ENCODE data around the gene RIPOR1.

Gene RIPOR1

DNA sequence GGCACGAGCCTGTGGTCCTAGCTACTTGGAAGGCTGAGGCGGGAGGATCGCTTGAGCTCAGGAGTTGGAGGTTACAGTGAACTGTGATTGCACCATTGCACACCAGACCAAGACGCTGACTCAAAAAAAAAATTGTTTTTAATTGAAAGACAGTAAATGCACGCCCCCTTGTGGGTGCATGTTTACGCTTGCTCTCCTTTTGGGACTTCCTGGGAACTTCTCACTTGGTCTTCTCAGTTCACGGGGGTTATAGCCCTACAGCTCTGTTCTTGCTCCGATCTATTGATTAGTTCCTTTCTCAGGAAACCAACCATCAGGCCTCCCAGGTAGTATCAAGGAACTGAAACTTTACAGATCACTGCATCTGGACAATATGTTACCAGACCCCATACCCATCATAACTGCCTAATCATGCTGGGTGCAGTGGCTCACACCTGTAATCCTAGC lies 14.2 kb upstream of the RIPOR1 start:
- Histone ChIP-seq H3K4me3 (no peak overlapping the region), H3K4me1 (peaks cover 64% of the 10 kb centered on the region), H3K4me2 (peak overlapping the region; percentile 93), H3K9ac (no peak overlapping the region), H3K27ac (peak overlapping the region; percentile 59), H3K9me3 (no peaks in the 10 kb centered on the region), H4K20me1 (no peaks in the 10 kb centered on the region), H3K36me3 (no peaks in the 10 kb centered on the region), H3K27me3 (no peaks in the 10 kb centered on the region)
- peak; percentile 82; the same call in 1 of the 2 replicates for TF ChIP-seq Cebpa-rat (IDR thresholded peaks at IDR 0.05)

DNA sequence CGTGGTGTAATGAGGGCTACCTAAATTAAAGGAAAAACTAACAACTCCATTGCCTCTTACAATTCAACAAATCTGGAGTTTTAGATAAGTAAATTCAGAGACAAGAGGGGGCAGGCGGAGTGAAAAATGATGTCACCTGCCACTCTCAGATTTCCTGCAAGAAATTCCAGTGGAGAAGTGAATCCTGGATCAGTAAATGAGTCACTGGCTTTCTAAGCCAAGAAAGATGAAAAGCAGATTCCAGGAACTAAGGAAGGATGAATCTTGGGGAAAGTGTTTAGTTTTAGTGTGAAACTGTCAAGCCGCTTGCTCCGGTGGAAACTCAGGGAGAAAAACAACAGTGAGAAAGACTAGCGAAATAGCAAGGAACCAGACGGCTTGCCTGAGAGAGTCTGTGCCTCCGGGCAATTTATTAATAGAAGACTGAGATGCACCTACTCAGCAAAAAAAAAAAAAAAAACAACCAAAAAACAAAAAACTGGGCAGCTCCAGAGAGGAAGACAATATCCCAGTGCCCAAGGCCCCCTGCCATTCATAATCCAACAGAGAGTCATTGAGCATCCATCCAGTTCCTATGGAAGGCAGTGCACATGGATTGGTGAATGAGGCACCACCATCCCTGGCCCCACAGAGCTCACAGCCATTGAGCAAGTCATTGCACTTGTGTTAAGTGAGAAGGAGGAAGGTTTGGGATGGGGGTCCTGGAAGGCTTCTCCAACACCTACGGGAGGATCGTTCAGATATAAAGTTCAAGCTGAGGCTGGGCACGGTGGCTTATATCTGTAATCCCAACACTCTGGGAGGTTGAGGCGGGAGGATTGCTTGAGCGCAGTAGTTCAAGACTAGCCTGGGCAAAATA lies 12.1 kb upstream of the RIPOR1 start:
- Histone ChIP-seq H3K9ac (peak overlapping the region; percentile 36; the same call in 1 of the 2 replicates), H3K4me2 (peak overlapping the region; percentile 93), H3K4me3 (no peak overlapping the region), H3K36me3 (no peaks in the 10 kb centered on the region), H3K9me3 (no peaks in the 10 kb centered on the region), H3K27ac (peak overlapping the region; percentile 91), H3K27me3 (no peaks in the 10 kb centered on the region), H4K20me1 (no peaks in the 10 kb centered on the region), H3K4me1 (peaks cover 81% of the 10 kb centered on the region)
- no peak for TF ChIP-seq Cebpa-rat (IDR thresholded peaks at IDR 0.05)

DNA sequence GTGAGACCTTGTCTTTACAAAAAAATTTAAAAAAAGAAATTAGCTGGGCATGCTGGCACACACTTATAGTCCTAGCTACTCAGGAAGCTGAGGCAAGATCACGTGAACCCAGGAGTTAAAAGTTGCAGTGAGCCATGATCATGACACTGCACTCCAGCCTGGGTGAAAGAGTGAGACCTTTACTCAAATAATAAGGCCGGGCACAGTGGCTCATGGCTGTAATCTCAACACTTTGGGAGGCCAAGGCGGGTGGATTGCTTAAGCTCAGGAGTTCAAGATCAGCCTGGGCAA lies 11.5 kb upstream of the RIPOR1 start:
- no peak for TF ChIP-seq Cebpa-rat (IDR thresholded peaks at IDR 0.05)
- Histone ChIP-seq H3K9ac (peak overlapping the region; percentile 36; the same call in 1 of the 2 replicates), H3K4me2 (peak overlapping the region; percentile 93), H3K9me3 (no peaks in the 10 kb centered on the region), H3K27ac (peak overlapping the region; percentile 91), H4K20me1 (no peaks in the 10 kb centered on the region), H3K4me3 (no peak overlapping the region), H3K36me3 (no peaks in the 10 kb centered on the region), H3K27me3 (no peaks in the 10 kb centered on the region), H3K4me1 (peaks cover 86% of the 10 kb centered on the region)

DNA sequence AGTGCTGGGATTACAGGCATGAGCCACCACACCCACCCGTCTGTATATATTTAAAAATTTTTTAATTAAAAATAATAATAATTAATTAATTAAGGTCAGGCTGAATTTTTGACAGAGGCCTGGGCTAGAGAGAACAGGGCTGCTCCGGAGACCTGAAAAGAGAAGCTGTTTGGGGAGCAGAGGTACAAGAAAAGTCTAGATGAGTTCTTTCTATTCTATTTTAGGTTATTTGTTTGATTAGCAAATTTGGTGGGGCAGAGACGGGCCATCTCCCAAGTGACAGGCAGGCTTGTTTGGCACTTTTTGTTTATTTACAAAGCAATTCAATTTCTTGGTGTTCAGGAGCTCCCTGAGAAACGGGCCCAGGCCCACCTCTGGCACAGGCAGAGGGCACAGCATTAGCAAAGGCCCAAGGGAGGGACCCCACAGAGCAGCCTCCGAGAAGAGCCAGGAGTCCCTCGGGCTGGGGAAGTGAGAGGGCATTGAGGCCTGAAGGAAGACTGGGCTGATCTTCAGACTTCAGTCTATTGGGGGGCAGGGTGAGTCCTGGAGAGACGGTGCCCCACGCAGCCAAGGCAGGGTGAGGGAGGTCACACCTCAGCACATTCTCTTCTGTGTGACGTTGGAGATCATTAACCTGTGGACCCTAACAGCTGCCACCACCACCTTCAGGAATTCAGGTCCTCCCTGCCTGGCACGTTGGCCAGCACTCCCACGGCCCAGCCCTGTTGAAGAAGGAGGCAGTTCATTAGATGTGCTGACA lies 10.8 kb upstream of the RIPOR1 start:
- TF ChIP-seq Cebpa-rat (IDR thresholded peaks at IDR 0.05) = no peak
- H3K27me3 ChIP-seq = no peaks in the 10 kb centered on the region
- H3K27ac ChIP-seq = peak overlapping the region; percentile 91
- peak overlapping the region; percentile 74 for H3K9ac ChIP-seq
- no peaks in the 10 kb centered on the region for H4K20me1 ChIP-seq
- H3K9me3 ChIP-seq = no peaks in the 10 kb centered on the region
- H3K36me3 ChIP-seq = no peaks in the 10 kb centered on the region
- H3K4me2 ChIP-seq = peak overlapping the region; percentile 93
- peaks cover 94% of the 10 kb centered on the region for H3K4me1 ChIP-seq
- peak overlapping the region; percentile 49 for H3K4me3 ChIP-seq

DNA sequence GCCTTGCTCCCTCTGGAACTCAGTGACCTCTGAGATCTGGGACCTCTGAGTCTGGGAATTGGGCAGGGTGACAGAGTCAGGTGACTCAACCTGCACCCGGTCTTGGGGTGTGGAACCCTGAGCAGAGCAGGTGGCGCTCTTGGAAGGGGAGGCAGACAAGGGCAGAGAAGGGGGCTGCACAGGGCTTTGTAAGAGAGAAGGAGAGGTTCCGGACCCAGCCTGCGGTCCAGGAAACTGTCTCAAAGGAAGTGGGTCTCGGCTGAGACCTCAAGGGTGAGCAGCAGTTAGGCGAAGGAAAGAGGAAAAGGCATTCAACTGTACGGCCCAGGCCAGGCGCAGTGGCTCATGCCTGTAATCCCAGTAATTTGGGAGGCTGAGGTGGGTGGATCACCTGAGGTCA lies 10.0 kb upstream of the RIPOR1 start:
- H3K9me3 ChIP-seq = no peaks in the 10 kb centered on the region
- peaks cover 90% of the 10 kb centered on the region for H3K4me1 ChIP-seq
- H3K9ac ChIP-seq = peak overlapping the region; percentile 74
- H3K36me3 ChIP-seq = no peaks in the 10 kb centered on the region
- peak overlapping the region; percentile 91 for H3K27ac ChIP-seq
- no peaks in the 10 kb centered on the region for H4K20me1 ChIP-seq
- H3K27me3 ChIP-seq = no peaks in the 10 kb centered on the region
- peak overlapping the region; percentile 93 for H3K4me2 ChIP-seq
- no peak for TF ChIP-seq Cebpa-rat (IDR thresholded peaks at IDR 0.05)
- H3K4me3 ChIP-seq = peak overlapping the region; percentile 49

DNA sequence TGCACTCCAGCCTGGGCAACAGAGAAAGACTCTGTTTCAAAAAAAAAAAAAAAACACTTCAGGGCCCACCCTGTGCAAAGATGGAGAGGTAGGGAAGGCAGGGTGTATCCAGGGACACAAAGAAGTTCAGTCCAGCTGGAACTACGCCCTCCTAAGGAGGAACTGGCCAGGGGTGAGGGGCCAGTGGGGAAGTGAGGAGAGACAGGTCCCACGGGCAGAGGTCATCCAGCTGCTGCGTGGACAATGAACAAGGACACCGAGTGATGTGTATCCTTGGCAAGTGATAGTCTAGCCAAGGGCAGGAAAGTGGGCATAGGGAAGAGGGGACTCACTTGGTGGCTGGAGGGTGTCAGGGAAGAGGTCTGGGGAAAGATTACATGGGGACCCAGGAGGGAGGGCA lies 9.4 kb upstream of the RIPOR1 start:
- TF ChIP-seq Cebpa-rat (IDR thresholded peaks at IDR 0.05) = no peak
- H3K27ac ChIP-seq = peak overlapping the region; percentile 91
- H3K4me3 ChIP-seq = peak overlapping the region; percentile 49; the same call in 1 of the 2 replicates
- H3K9me3 ChIP-seq = no peaks in the 10 kb centered on the region
- H3K4me1 ChIP-seq = peaks cover 90% of the 10 kb centered on the region
- no peaks in the 10 kb centered on the region for H4K20me1 ChIP-seq
- H3K4me2 ChIP-seq = peak overlapping the region; percentile 93
- H3K36me3 ChIP-seq = no peaks in the 10 kb centered on the region
- peak overlapping the region; percentile 74 for H3K9ac ChIP-seq
- no peaks in the 10 kb centered on the region for H3K27me3 ChIP-seq

DNA sequence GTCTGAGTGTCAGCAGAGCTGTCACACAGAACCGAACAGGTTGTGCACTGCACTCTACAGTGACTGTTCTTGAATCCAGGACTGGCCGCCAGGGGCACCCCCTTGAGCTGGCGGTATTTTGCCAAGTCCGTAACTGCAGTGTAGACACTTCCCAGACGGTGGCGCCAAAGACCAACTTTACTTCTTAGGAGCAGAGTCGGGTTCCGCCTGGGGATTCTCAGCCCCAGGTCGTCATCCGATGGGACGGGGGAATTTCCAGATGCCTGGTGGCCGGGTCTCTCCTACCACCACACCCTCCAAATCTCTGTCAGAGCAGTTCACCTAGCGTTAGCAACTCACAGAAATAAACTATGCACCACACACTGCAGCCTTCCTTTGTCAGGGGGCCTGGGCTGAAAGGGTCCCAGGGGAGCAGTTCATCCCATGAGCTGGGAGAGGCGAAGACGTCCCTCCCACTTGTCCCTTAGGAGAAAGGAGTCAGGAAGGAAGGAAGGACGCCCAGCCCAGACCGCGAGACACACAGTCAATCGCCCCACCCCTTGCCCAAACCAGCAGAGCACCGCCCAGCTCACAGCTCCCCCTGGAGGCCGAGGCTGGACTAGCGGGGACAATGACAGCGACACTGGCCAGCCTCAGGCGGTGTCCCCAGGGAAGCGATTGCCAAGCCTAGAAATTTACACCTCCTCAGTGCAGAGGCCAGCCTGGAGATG lies 7.4 kb upstream of the RIPOR1 start:
- Histone ChIP-seq H4K20me1 (no peaks in the 10 kb centered on the region), H3K4me1 (peaks cover 90% of the 10 kb centered on the region), H3K27ac (peak overlapping the region; percentile 91), H3K9me3 (no peaks in the 10 kb centered on the region), H3K4me3 (peak overlapping the region; percentile 61), H3K9ac (peak overlapping the region; percentile 64; the same call in 1 of the 2 replicates), H3K4me2 (peak overlapping the region; percentile 93), H3K36me3 (no peaks in the 10 kb centered on the region), H3K27me3 (no peaks in the 10 kb centered on the region)
- TF ChIP-seq Cebpa-rat (IDR thresholded peaks at IDR 0.05) = no peak

DNA sequence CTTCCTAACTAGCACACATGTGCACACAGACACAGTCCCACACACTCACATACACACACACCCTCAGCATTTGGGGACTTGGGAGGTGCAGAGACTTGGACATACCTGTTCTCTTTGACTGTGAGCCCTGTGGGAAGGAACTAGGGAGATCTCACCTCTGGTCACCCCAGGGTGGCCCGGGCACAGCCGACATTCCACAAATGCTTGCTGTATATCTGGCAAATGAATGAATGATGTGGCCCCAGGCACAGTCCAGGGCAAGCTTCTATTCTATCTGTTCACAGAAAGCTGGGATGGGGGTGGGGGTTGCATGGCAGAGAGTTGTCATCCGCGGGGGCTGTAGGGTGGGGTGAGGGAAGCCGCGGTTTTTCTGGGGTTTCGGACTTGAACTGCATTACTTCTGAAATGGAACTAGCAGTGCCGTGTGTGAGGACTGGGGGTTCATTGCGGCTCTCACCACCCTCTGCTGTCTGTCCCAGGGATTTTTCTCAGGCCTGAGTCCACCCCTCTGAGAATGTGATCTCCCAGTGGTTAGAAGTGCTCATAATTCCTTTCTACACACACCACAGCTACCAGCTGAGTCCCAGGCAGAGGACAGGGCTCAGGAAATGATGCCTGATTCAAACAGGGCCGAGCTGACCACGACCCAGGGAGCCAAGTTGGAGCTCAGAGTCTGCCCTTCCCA lies 3.3 kb upstream of the RIPOR1 start:
- no peaks in the 10 kb centered on the region for H3K36me3 ChIP-seq
- no peak for TF ChIP-seq Cebpa-rat (IDR thresholded peaks at IDR 0.05)
- no peaks in the 10 kb centered on the region for H3K27me3 ChIP-seq
- no peak overlapping the region for H3K9ac ChIP-seq
- no peak overlapping the region for H3K27ac ChIP-seq
- peaks cover 63% of the 10 kb centered on the region for H3K4me1 ChIP-seq
- peak overlapping the region; percentile 28 for H3K4me2 ChIP-seq
- peaks cover 9% of the 10 kb centered on the region for H4K20me1 ChIP-seq
- no peaks in the 10 kb centered on the region for H3K9me3 ChIP-seq
- no peak overlapping the region for H3K4me3 ChIP-seq

DNA sequence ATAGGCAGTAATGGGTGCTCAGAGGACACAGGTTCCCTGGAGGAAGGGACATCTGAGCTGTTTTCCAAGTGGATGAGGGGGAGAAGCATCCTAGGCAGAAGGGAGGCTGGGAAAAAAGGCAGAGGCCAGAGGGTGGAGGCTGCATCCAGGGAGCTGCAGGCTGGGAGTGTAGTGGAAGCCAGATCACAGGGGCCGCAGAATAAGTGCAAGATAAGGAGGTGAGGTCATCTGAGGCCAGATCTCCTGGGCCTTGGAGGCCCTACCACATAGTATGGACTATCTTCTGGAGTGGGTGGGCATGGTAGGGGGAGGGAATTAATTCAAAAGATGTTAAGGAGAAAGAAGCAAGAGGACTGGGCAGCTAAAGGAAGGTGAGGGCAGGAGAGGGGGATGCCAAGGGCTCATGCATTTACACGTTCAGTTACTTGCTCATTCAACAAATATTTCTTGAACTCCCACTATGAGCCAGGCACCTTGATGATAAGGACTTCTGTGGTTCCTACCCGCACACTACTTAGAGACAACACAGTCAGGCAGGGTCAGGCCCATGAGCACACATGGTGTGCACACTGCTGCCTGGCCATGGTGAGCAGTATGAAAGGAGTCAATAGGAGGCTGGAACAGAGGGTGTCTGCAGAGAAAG lies 2.4 kb upstream of the RIPOR1 start:
- Histone ChIP-seq H3K9me3 (no peaks in the 10 kb centered on the region), H3K27ac (no peak overlapping the region), H3K4me3 (no peak overlapping the region), H3K27me3 (no peaks in the 10 kb centered on the region), H3K4me2 (peak overlapping the region; percentile 28), H4K20me1 (peaks cover 18% of the 10 kb centered on the region), H3K9ac (no peak overlapping the region), H3K36me3 (no peaks in the 10 kb centered on the region), H3K4me1 (peaks cover 65% of the 10 kb centered on the region)
- TF ChIP-seq Cebpa-rat (IDR thresholded peaks at IDR 0.05) = no peak

Data from BLaER1 (cell line).